K562 (cell line): Measurements from ENCODE around the gene UQCR11. TPM values are rescaled to one million over a fixed set of nuclear protein-coding genes. Genes with fewer than 3 reads are reported as not detected.

Experiments used
- ATAC-seq: fragments of 200-7000 bp; cut with Tn5 transposase; 3 replicates; pipeline ENCODE4 v1.9.1; 2020; ENCODE audit warnings: moderate library complexity
- BruUV-seq: library from RNA; stranded (reverse); fragments of 400-500 nt; replicated peaks from 2 replicates; lab custom pipeline; 2021; lab: Mats Ljungman, UMichigan
- CTCF ChIA-PET: fragments of 300-600 bp; formaldehyde crosslinking; extraction: SDS; loops from one replicate; lab custom pipeline; 2021; ENCODE audit warnings: low intra/inter-chr PET ratio; lab: Yijun Ruan, JAX
- POLR2A ChIA-PET: fragments of 300-600, 350-650 bp; sonication (Branson Sonifier 250); formaldehyde crosslinking; extraction: SDS; loops from one replicate; lab custom pipeline; 2021; ENCODE audit warnings: antibody characterized with exemption, inconsistent platforms; lab: Yijun Ruan, JAX
- DNase-seq, 4 experiments: peaks; one replicate each; pipeline versions ENCODE4 v3.0.0 to v3.0.0-alpha.2; 2011 to 2018; ENCODE audit warnings: low spot score in 3 of 4, mixed read lengths in 3 of 4; ENCODE audit errors: extremely low read depth in 1 of 4
- FAIRE-seq: peaks from 2 replicates; lab custom pipeline; 2011; peaks lifted over from hg19 to GRCh38; lab: Jason Lieb, UNC
- H2AFZ ChIP-seq: 2 replicates; pipeline ENCODE4 v1.6.0; 2011; ENCODE audit warnings: low read depth, low read length, control low read depth, inconsistent platforms
- H3K27ac ChIP-seq: fragments of 200-600 bp; 3 replicates; pipeline ENCODE4 v1.8.0; 2011; ENCODE audit warnings: low read depth, mild to moderate bottlenecking, control low read depth, inconsistent platforms, low read length, moderate library complexity, mixed read lengths; ENCODE audit errors: extremely low read depth
- H3K27me3 ChIP-seq, 2 experiments: fragments of 300-600 bp in 1 of 2; 2 replicates in 1 of 2; 3 replicates in 1 of 2; pipeline versions ENCODE4 v1.6.0 to v1.8.0; 2011; ENCODE audit warnings: inconsistent platforms in 2 of 2, low read length in 2 of 2, mild to moderate bottlenecking in 1 of 2, mixed read lengths in 1 of 2, moderate library complexity in 1 of 2; ENCODE audit not compliant: control insufficient read depth in 2 of 2, insufficient read depth in 2 of 2
- H3K36me3 ChIP-seq: fragments of 300-600 bp; 3 replicates; pipeline ENCODE4 v1.8.0; 2011; ENCODE audit warnings: mild to moderate bottlenecking, low read length, inconsistent platforms; ENCODE audit not compliant: control insufficient read depth, insufficient read depth
- H3K4me1 ChIP-seq, 2 experiments: fragments of 200-600 bp in 1 of 2; replicated peaks in 1 of 2; 2 replicates in 1 of 2; 3 replicates in 1 of 2; pipeline versions ENCODE4 v1.5.1 to v1.8.0; 2011; ENCODE audit warnings: inconsistent platforms in 2 of 2, low read length in 2 of 2, mild to moderate bottlenecking in 1 of 2, mixed read lengths in 1 of 2, moderate library complexity in 1 of 2; ENCODE audit not compliant: control insufficient read depth in 2 of 2, insufficient read depth in 2 of 2
- H3K4me2 ChIP-seq: 2 replicates; pipeline ENCODE4 v1.6.1; 2011; ENCODE audit warnings: low read length, control low read depth, inconsistent platforms, mixed read lengths; ENCODE audit not compliant: insufficient read depth
- H3K4me3 ChIP-seq: fragments of 200-600 bp; sonication (generic), shearing (Covaris generic); 2 replicates; pipeline ENCODE4 v1.5.1; 2016; ENCODE audit warnings: control low read depth, inconsistent platforms
- H3K79me2 ChIP-seq: fragments of 200-600 bp; 3 replicates; pipeline ENCODE4 v1.8.0; 2011; ENCODE audit warnings: low read length, inconsistent platforms; ENCODE audit not compliant: control insufficient read depth, insufficient read depth
- H3K9ac ChIP-seq, 2 experiments: 2 replicates each; pipeline versions ENCODE4 v1.6.0 to v1.6.1; 2011; ENCODE audit warnings: low read depth in 2 of 2, low read length in 2 of 2, control low read depth in 1 of 2, inconsistent platforms in 1 of 2, mild to moderate bottlenecking in 1 of 2, mixed read lengths in 1 of 2; ENCODE audit not compliant: insufficient read depth in 1 of 2
- H3K9me1 ChIP-seq: one replicate; pipeline ENCODE4 v1.6.0; 2011; ENCODE audit warnings: inconsistent platforms, mild to moderate bottlenecking, low read length, moderate library complexity; ENCODE audit not compliant: control insufficient read depth, insufficient read depth
- H3K9me3 ChIP-seq: replicated peaks from 2 replicates; pipeline ENCODE4 v1.5.1; 2011; ENCODE audit warnings: low read depth, low read length, inconsistent platforms; ENCODE audit not compliant: control insufficient read depth, insufficient read depth
- H4K20me1 ChIP-seq: replicated peaks from 2 replicates; pipeline ENCODE4 v1.6.1; 2011; ENCODE audit warnings: low read length, inconsistent platforms, mixed read lengths; ENCODE audit not compliant: control insufficient read depth, insufficient read depth
- ADNP ChIP-seq: fragments of 200-800 bp; sonication (Bioruptor generic); IDR thresholded peaks from 2 replicates; pipeline ENCODE4 v1.6.1; 2016; ENCODE audit warnings: missing genetic modification characterization, missing compliant biosample characterization
- BCOR ChIP-seq: fragments of 450-650 bp; IDR thresholded peaks from 2 replicates; pipeline ENCODE4 v1.6.1; 2016
- FIP1L1 ChIP-seq: fragments of 200-400 bp; formaldehyde crosslinking; IDR thresholded peaks from 2 replicates; pipeline ENCODE4 v1.6.1; 2018; ENCODE audit warnings: mild to moderate bottlenecking, low read depth, low read length; ENCODE audit not compliant: poor library complexity, severe bottlenecking
- FOXO4 ChIP-seq: fragments of 450-650 bp; formaldehyde crosslinking; IDR thresholded peaks from 2 replicates; pipeline ENCODE4 v1.4.0; 2020; ENCODE audit warnings: mild to moderate bottlenecking, moderate library complexity
- HMGXB4 ChIP-seq: sonication (generic); formaldehyde crosslinking; IDR thresholded peaks from 2 replicates; pipeline ENCODE4 v1.8.1; 2023; ENCODE audit warnings: mild to moderate bottlenecking, missing genetic modification reagents
- MBD2 ChIP-seq: sonication (generic); IDR thresholded peaks from 2 replicates; pipeline ENCODE4 v1.6.1; 2016; ENCODE audit warnings: low read depth, borderline replicate concordance
- RBM14 ChIP-seq: fragments of 200-400 bp; formaldehyde crosslinking; IDR thresholded peaks from 2 replicates; pipeline ENCODE4 v1.6.1; 2018; ENCODE audit warnings: low read depth, mild to moderate bottlenecking, low read length, moderate library complexity, borderline replicate concordance; ENCODE audit not compliant: insufficient read depth
- SMARCC2 ChIP-seq: fragments of 450-650 bp; IDR thresholded peaks from 2 replicates; pipeline ENCODE4 v1.6.1; 2017; ENCODE audit warnings: antibody characterized with exemption, moderate library complexity, mild to moderate bottlenecking, low read depth
- SPI1 ChIP-seq: IDR thresholded peaks from 2 replicates; pipeline ENCODE4 v1.6.1; 2011; ENCODE audit warnings: low read depth, low read length, control low read depth, borderline replicate concordance
- TFAP4 ChIP-seq: sonication (generic); formaldehyde crosslinking; IDR thresholded peaks from 2 replicates; pipeline ENCODE4 v1.8.0; 2022; ENCODE audit warnings: missing genetic modification reagents, mild to moderate bottlenecking, moderate library complexity, borderline replicate concordance
- U2AF1 ChIP-seq: fragments of 200-400 bp; formaldehyde crosslinking; optimal IDR thresholded peaks from 2 replicates; pipeline ENCODE3; 2017; ENCODE audit warnings: mild to moderate bottlenecking, low read depth, low read length, moderate library complexity
- WHSC1 ChIP-seq: IDR thresholded peaks from one replicate; pipeline ENCODE4 v1.6.1; 2012; ENCODE audit warnings: low read length, control low read depth, inconsistent platforms
- XRCC5 ChIP-seq: fragments of 200-400 bp; formaldehyde crosslinking; IDR thresholded peaks from 2 replicates; pipeline ENCODE4 v1.6.1; 2017; ENCODE audit warnings: low read depth, mild to moderate bottlenecking, low read length
- ZNF584 ChIP-seq: fragments of 200-800 bp; sonication (Bioruptor generic); IDR thresholded peaks from 2 replicates; pipeline ENCODE4 v1.6.1; 2016; ENCODE audit warnings: low read depth, mild to moderate bottlenecking, missing genetic modification characterization, missing compliant biosample characterization
- ZNF589 ChIP-seq: fragments of 200-800 bp; sonication (Bioruptor generic); IDR thresholded peaks from 2 replicates; pipeline ENCODE4 v1.6.1; 2016; ENCODE audit warnings: low read depth, missing genetic modification characterization, missing compliant biosample characterization
- ZNF76 ChIP-seq: fragments of 250-450 bp; sonication (Bioruptor Pico); IDR thresholded peaks from 2 replicates; pipeline ENCODE4 v1.4.0; 2020; ENCODE audit warnings: mild to moderate bottlenecking, moderate library complexity, borderline replicate concordance
- ZNF766 ChIP-seq: fragments of 200-800 bp; sonication (Bioruptor generic); conservative IDR thresholded peaks from 2 replicates; pipeline ENCODE4 v1.6.1; 2016; ENCODE audit warnings: missing genetic modification characterization, missing compliant biosample characterization
- ZNF79 ChIP-seq: fragments of 250-450 bp; sonication (Bioruptor Pico); IDR thresholded peaks from 2 replicates; pipeline ENCODE4 v1.4.0; 2020; ENCODE audit warnings: low read depth, mild to moderate bottlenecking, moderate library complexity
- WGBS: fragments of 100-300 bp; shearing (Covaris generic); methylation state at CpG from one replicate; pipeline ENCODE4 v1.1.6; 2016; ENCODE audit warnings: low coverage, mixed read lengths; ENCODE audit not compliant: insufficient coverage; ENCODE audit errors: missing lambda C conversion rate; 5-methylcytosine and 5-hydroxymethylcytosine counted together
- in situ Hi-C: fragments of 300-500 bp; cut with MboI; formaldehyde crosslinking; loops from 4 replicates; pipeline ENCODE4 v1.15.0; 2018; ENCODE audit warnings: inconsistent platforms, mixed read lengths
- intact Hi-C: fragments of 100-400 bp; cut with micrococcal nuclease; formaldehyde crosslinking; loops from 2 replicates; pipeline ENCODE4 v1.14.2; 2022
- polyA plus RNA-seq, 8 experiments: library from polyadenylated mRNA; depleted of rRNA in 4 of 8; stranded (reverse) in 5 of 8; unstranded in 3 of 8; fragments of >200 nt; fragmentation: Nextera tagmentation in 2 of 8; fragmentation: Illumina TruSeq in 1 of 8; extraction: Ambion mirVana in 2 of 8; extraction: Trizol in 1 of 8; gene quantifications; 2 replicates each; pipeline versions ENCODE4 v1.2.1 to v1.2.3, GENCODE V29; 2011 to 2014; ENCODE audit warnings: inconsistent platforms in 1 of 8, missing spikeins in 1 of 8
- total RNA-seq, 7 experiments: library from RNA; depleted of rRNA in 6 of 7; stranded (reverse); fragments of >200 nt in 6 of 7; fragmentation: Illumina TruSeq in 2 of 7; extraction: Trizol in 2 of 7; gene quantifications; 2 replicates each; pipeline versions ENCODE4 v1.2.1 to v1.2.3, GENCODE V29; 2011 to 2021; ENCODE audit warnings: low replicate concordance in 1 of 7
- TF ChIP-seq, protein P1 (sequence below): IDR thresholded peaks from 2 replicates; pipeline ENCODE4 v1.6.1; 2011; ENCODE audit not compliant: insufficient read length; ENCODE audit errors: extremely low read depth

UQCR11 gene
- total and polyA plus RNA-seq, 9 of the 15 experiments (the other 6 are each of a cell fraction or from before 2014, with no cell fraction given) = 57.6 to 394 (median 259) TPM

DNA sequence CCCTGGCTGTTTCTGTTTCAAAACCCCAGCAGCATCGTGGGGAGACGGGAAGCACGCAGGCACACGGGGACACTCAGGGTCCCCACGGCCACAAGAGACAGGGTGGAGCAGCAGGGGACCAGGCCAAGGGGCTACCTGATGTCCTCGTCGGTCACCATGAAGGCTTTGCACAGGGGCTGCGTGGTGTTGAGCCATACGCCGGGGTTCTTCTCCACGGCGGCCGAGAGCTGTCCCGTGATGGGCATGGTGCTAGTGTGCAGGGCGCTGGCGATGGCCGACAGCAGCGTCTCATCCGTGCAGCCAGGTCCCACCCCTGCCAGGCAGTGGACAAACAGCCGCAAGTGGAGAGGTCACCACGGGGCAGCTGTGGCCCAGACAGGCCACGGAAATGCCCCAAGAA is 24.3 kb downstream of the UQCR11 start:
- in situ Hi-C loops (no loop called here), intact Hi-C loops (no loop called here)
- peaks cover 91% of the 10 kb centered on the region; the same call in 2 of the 3 replicates for H3K36me3 ChIP-seq
- BruUV-seq = no TSS peak
- peaks cover 0 to 29% of the 10 kb centered on the region in 2 experiments; a peak in 2 of 5 replicates for H3K4me1 ChIP-seq
- FAIRE-seq (no peak), ATAC-seq (no peak), DNase-seq (no peak)
- 0 out of 4 replicates have a peak overlapping the region, but pooled peaks of 1 of the 2 experiments have one; percentile 17 for H3K9ac ChIP-seq
- no peak overlapping the region for H3K27ac ChIP-seq
- no peaks in the 10 kb centered on the region for H3K9me1 ChIP-seq
- WGBS = 95% methylated on average over 22 of the region's 22 CpGs
- H3K27me3 ChIP-seq = no peaks in the 10 kb centered on the region
- peaks cover 13% of the 10 kb centered on the region for H3K79me2 ChIP-seq
- no peak overlapping the region for H3K4me3 ChIP-seq
- H3K9me3 ChIP-seq = no peaks in the 10 kb centered on the region
- ChIA-PET POLR2A (interaction anchor here (1.1 kb wide), 1 partner anchor 9 kb away, joined by 3 read pairs; no protein-coding TSS in a partner anchor), CTCF (no interaction called here)
- TF ChIP-seq ZNF79 = no peak
- TF ChIP-seq ADNP = no peak
- TF ChIP-seq SMARCC2 = no peak
- TF ChIP-seq RBM14 = no peak
- TF ChIP-seq U2AF1 = no peak
- TF ChIP-seq TFAP4 = no peak
- TF ChIP-seq, protein P1, sequence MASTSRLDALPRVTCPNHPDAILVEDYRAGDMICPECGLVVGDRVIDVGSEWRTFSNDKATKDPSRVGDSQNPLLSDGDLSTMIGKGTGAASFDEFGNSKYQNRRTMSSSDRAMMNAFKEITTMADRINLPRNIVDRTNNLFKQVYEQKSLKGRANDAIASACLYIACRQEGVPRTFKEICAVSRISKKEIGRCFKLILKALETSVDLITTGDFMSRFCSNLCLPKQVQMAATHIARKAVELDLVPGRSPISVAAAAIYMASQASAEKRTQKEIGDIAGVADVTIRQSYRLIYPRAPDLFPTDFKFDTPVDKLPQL = no peak
- TF ChIP-seq XRCC5 = no peak
- TF ChIP-seq ZNF766 (CRISPR knock-in tag) = no peak
- no peak for TF ChIP-seq FOXO4 (CRISPR knock-in tag)
- no peak for TF ChIP-seq MBD2
- no peak for TF ChIP-seq BCOR
- TF ChIP-seq ZNF76 = no peak
- TF ChIP-seq SPI1 = no peak
- no peak for TF ChIP-seq WHSC1
- no peak for TF ChIP-seq ZNF589 (CRISPR knock-in tag)
- no peak for TF ChIP-seq HMGXB4 (CRISPR knock-in tag)
- no peak for TF ChIP-seq FIP1L1
- no peak for TF ChIP-seq ZNF584 (CRISPR knock-in tag)
- no peaks in the 10 kb centered on the region for H4K20me1 ChIP-seq
- no peak overlapping the region for H3K4me2 ChIP-seq
- no peak overlapping the region for H2AFZ ChIP-seq
